GM18951 (cell line): ENCODE results near the gene SKIDA1.

Experiments
- POLR2A ChIP-seq: IDR thresholded peaks from 4 replicates; pipeline ENCODE4 v1.6.1; 2011; ENCODE audit warnings: mild to moderate bottlenecking; ENCODE audit not compliant: insufficient read length, insufficient read depth; ENCODE audit errors: extremely low read depth
- in situ Hi-C: fragments of 300-500 bp; cut with MboI; formaldehyde crosslinking; loops from one replicate; pipeline ENCODE4 v1.12.0; 2022; ENCODE audit warnings: low sequenced_read_pairs, mixed read lengths, inconsistent platforms; ENCODE audit not compliant: unreplicated experiment

SKIDA1 gene

DNA sequence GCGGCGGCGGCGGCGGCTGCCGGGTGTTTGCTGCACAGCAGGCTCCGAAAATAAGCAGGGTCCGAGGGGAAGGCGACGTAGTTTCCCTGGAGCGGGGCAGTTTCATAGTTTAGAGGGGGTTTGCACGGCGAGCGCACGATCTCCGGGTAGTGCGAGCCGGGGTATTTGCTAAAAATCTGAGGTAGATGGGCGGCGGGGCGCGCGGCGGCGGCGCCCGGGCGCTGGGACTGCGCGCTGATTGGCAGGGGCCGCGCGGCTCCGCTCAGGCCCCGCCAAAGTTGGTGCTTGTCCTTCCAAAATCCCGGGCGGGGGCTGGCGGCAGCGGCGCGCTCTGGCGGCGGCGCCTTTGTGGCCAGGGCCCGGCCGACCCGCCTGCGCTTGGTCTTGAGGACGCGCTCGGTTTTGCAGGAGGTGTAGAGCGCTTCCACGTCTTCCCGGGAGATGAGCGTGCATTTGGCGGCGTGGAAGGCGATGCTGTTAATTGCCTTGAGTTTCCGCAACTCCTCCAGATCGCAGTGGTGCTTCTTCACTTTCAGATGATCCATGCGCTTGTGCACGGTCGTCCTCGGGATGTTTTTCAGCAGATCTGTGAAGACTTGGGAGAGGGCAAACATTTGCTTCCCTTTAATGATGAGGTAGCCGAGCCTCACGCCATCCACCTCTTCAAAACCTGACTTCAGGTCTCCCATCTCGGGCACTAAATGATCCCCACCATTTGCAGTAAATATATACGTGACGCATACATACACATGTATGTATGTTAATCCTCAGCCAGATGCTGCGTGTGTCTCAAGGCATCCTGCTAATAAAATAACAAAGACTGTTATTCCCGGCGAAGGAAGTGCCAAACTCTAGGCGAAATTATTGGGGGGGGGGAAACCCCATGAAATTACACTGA is 8.1 kb downstream of the SKIDA1 start:
- in situ Hi-C loops: no loop called here
- TF ChIP-seq POLR2A: no peak

DNA sequence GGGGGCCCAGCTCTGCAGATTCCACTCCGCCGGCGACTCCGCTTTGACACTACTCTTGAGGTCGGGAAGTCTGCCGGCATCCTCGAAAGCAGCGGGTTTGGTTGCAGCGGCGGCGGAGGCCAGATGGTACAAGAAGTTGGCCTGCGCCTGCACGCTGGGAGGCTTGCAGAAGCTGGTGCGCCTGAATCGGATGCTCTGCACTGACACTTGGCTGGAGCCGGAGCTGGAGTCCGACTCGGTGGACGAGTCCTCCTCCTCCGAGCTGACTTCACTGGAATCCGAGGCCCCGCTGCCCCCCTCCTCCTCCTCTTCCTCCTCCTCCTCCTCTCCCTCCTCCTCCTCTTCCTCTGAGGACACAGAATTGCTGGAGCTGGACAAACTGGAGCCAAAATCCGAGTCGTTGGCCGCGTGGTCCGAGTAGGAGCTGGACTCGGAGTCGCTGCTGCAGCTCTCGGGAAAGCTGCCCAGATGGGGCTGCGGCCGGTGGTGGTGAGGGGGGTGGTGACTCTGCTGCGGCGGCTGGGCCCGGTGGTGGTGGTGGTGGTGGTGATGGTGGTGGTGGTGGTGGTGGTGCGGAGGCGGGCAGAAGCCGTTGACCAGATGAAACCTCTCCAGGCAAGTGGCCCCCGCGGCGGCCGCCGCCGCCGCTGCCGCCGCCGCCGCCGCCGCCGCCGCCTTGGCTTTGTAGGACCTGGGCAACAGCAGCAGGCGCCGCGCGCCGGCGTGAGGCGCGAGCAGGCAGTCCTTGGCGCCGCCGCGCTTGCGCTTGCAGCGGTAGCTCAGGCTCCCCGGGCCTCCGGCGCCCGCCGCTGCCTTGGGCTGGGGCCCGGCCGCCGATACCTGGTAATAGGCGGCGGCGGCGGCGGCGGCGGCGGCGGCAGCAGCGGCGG is 9.0 kb downstream of the SKIDA1 start:
- in situ Hi-C loops: no loop called here
- no peak for TF ChIP-seq POLR2A

DNA sequence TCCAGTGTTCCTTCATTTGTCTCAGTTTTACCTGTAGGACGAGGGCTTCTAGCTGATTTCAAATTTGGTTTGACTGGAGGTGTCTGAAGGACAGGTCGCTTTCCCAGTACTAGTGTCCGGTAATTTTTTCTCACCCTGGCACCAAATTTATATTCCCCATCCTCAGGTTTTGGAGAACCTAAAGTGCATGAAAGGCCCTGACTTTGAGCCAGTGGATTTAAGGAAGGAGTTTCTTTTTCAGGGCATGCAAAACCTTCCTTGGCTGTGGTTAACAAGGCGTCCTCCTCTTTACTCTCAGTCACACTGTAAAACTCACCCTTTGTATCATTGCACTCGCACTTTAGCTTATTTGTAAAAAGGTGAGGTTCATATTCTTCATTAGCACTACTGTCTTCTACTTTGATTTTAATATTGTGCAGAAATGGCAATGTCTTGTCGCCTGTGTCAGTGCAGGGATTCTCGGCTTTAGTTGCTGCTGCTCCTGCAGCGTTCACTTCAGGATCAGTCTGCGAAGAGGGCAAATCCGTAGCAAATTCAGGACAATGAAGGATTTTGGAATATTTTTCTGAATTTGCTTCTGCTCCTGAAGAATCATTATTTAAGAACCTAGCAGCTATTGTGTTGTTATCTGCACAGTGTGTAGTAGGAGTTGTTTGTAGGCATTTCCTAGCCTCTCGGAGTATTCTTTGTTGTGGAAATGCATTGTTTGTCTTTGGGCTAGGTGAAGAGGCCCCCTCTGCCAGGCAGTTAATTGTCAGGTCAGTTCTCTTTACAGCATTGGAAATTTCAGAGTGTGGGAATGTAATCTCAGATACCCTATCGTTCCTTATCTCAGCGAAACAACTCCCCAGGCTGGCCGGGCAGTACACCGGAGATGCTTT is 9.9 kb downstream of the SKIDA1 start:
- in situ Hi-C loops: no loop called here

DNA sequence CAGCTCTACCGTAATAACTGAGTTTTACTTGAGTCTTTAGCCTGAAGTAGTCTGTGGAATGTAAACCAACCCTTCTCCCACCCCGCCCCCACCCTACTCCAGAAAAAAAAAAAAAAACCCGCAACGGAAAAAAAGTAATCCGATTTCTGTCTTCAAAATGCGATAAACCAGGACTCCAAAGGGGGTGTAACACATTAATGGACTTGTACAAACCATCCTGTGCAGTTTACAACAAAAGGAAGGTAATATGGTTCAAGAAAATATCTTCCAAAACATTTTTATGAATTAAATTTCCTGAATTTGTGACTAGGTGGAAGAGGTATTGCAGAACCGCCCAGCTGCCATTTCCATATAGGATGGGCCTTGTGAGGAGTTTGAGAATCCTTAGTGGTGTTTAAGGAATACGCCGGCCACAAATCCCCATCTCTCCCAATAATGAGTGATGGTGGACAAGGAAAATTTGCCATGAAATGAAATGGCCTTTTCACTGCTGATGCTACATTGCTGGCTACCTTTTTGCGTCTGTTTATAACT is 10.6 kb downstream of the SKIDA1 start:
- in situ Hi-C loops: no loop called here
- no peak for TF ChIP-seq POLR2A

More for the DNA sequence above, 9.9 kb downstream of the SKIDA1 start:
- TF ChIP-seq POLR2A: no peak

DNA sequence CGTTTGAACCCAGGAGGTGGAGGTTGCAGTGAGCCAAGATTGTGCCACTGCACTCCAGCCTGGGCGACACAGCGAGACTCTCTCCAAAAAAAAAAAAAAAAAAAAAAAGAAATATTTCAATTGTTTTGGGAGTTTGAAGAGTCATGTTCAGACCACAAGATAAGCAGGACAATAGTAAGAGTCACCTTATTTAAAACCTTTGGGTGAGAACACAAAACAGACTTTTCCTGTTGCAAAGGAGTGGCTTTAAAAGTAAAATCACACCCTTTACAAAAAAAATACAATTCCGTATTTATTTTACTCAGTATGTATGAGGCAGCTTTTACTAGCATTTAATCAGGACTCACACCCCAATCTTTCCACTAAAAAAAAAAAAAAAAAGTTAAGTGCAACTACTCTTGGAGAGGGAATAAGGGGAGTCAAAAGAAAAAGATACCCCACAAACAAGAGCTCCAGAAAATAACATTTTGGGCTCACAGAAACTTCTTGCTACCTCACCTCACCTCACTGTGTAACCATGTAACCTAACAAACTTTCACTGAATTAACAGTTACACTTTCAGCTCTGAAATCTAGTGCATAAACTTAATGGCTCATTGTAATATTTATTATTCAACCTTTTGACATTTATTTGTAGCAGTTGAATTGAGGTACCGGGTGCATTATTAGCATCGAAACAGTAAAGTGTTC is 11.2 kb downstream of the SKIDA1 start:
- TF ChIP-seq POLR2A: no peak

DNA sequence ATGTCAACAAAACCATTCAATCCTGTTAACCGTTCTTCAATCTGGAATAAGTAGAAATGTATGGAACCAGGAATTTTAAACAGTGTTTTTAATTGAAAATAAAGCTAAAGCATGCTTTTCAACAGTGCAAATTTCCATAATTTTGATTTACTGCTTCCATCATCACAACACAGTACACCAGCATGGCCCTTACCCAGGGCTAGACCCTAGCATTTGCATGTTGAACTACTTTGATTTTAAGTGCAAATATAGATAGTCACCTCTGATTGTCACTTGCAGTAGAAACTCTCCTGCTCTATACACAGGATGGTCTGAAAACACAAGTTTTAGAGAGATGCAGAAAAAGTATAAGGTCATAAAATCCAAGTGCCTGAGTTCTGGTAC is 12.1 kb downstream of the SKIDA1 start:
- in situ Hi-C loops: no loop called here
- no peak for TF ChIP-seq POLR2A

More for the DNA sequence above, 11.2 kb downstream of the SKIDA1 start:
- in situ Hi-C loops: no loop called here

DNA sequence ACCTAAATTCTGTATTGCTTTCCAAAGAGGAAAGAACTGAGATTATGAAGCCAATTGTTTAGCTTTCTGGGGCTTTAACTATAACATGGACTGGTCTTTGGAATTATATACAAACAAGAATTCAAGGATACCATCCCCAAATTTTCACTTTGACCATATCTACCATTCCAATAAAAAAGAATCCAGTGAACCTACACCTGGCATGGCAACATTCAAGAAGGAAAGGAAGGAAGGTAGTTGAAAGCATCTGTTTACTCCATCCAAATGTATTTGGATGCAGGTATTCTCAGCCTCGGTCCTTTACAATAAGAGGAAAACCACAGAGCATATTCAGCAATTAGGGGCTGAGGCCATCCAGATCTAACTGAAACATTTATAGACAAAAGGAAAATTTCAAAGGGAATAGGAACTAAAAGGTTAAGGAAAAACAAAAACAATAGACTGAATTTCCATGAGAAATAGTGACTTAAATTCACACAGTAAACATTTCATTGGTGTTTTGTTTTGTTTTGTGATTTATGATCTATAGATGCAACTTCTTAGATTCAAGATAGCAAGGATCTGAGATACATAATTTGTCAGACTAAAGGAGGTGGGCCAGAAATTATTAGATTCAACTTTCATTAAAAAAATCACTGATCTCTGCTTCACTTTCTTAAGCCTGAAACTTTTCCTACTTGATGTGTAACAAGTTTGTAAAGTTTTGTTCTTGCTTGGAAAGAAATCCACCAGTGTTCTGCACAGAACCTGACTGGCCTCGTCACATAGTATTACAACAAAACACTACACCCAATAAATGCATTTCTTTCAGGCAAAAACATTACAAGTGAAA is 12.7 kb downstream of the SKIDA1 start:
- TF ChIP-seq POLR2A: no peak
- in situ Hi-C loops: no loop called here

DNA sequence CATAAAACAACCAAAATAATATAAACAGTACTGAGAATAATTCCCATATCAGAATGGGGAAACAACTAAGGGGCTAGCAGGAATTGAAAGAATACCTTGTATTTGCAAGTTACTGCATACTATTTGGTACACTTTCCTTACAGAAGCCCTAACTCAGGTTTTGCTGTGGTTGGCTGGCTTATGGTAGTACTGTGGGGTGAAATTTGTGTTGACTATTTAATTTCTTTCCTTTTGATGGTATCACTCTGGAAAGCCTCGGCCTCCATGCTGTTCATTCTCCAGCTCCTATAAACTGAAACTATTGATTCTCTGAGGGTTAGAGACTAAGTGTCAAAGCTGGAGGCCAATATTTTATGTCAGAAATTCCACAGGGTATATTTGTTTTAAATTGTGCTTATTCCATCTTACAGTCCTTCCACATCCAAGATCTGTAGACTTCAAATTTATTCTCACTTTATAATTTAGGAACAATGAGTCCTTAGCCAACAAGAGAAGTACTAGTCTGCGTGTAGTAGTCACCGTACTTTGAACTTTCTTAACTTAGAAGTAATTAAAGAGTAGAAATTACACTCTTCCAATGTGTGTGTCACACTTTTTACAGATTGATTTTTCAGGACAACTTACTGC is 13.4 kb downstream of the SKIDA1 start:
- in situ Hi-C loops: no loop called here
- no peak for TF ChIP-seq POLR2A

DNA sequence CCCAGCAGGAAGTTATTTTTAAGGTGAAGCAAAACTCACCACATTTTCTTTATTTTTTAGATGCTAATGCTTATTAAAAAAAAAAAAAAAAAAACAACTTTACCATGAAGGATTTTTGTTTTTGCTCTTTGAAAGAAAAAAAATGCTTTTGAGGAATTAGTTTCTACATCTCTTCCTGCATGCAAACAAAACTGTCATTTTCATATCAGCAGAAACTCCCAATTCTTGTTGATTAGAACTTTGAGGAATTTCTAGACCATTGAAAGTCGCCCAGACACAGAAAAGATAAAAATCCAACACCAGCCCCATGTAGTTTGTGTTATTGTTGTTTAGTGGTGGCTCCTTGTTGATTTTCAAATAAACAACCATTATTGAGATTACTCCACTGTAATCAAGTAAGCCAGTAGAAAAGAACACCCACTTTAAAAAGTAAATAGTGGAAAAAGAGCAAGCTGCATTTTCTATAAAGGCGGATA is 14.3 kb downstream of the SKIDA1 start:
- no peak for TF ChIP-seq POLR2A
- in situ Hi-C loops: no loop called here

DNA sequence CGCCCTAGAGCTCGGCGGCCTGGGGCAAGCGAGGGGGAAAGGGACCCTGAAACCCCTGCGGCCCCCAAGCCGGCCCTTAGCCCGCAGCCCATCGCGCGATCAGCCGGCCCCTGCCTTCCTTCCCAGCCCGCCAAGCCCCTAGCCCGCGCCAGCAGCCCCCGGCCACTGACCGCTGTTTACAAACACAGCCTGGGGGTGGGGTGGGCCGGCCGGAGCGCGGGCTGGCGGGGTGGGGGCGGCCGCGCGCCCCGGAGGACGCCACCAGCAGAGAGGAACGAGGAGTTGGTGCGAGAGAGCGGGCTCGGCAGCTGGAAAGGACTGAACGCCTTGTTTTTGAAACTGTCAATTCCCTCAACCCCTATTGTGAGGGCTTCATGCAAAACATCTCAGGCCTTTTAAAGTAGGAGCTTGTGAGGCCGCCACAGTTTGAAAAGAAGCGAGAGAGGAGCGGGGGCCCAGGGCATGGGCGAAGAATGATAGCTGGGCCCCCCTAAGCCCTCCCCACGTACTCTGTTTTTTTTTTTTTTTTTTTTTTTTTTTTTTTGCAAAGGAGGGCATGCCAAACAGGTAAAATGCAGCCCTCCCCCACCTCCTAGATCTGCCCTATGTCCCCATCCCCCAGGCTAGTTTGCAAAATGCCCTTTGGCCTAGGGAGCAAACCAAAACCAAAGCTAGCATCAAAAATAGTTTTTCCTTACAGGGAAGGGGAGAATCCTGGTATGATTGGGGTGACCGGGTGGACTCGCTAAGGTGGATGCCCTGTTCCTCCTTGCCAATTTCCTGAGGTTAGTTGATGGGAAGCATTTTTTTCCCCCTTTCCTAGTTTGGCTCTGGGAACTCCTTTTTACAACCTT is 15.0 kb downstream of the SKIDA1 start:
- TF ChIP-seq POLR2A: no peak
- in situ Hi-C loops: no loop called here
